HepG2 (cell line): ENCODE measurements around the gene EIF3A. TPM values are rescaled to one million over a fixed set of nuclear protein-coding genes. Genes with fewer than 3 reads are reported as not detected.
A peak's percentile ranks its signal among the peaks of the same experiment; 100 is the strongest.

Experiments used
- ATAC-seq: fragments of 200-7000 bp; cut with Tn5 transposase; 3 replicates; pipeline ENCODE4 v1.9.1; 2020; ENCODE audit warnings: mild to moderate bottlenecking, moderate library complexity
- BruUV-seq: library from RNA; stranded (reverse); fragments of 400-500 nt; replicated peaks from 2 replicates; lab custom pipeline; 2021; lab: Mats Ljungman, UMichigan
- CTCF ChIA-PET: fragments of 300-600 bp; formaldehyde crosslinking; extraction: SDS; loops from one replicate; lab custom pipeline; 2021; ENCODE audit warnings: low total read pairs, inconsistent platforms, low intra/inter-chr PET ratio; lab: Yijun Ruan, JAX
- POLR2A ChIA-PET: fragments of 350-600 bp; sonication (Branson Sonifier 250); formaldehyde crosslinking; loops from one replicate; lab custom pipeline; 2020; ENCODE audit warnings: antibody characterized with exemption, inconsistent platforms; lab: Yijun Ruan, JAX
- DNase-seq: peaks from one replicate; pipeline ENCODE4 v3.0.0-alpha.2; 2015; ENCODE audit warnings: low spot score
- FAIRE-seq: peaks from 3 replicates; lab custom pipeline; 2011; peaks lifted over from hg19 to GRCh38; lab: Jason Lieb, UNC
- H2AFZ ChIP-seq: one replicate; pipeline ENCODE4 v1.6.1; 2011; ENCODE audit warnings: low read length, inconsistent platforms
- H3K27ac ChIP-seq: fragments of 300-600 bp; 3 replicates; pipeline ENCODE4 v1.8.0; 2011; ENCODE audit warnings: mixed run types, mild to moderate bottlenecking, mixed read lengths, low read length, inconsistent platforms; ENCODE audit not compliant: insufficient read depth; ENCODE audit errors: extremely low read length
- H3K27me3 ChIP-seq, 2 experiments: fragments of 200-600 bp in 1 of 2; 2 replicates in 1 of 2; 3 replicates in 1 of 2; pipeline versions ENCODE4 v1.6.0 to v1.8.0; 2011; ENCODE audit warnings: low read length in 2 of 2, mild to moderate bottlenecking in 2 of 2, moderate library complexity in 2 of 2, inconsistent platforms in 1 of 2; ENCODE audit not compliant: insufficient read depth in 2 of 2, control insufficient read depth in 1 of 2
- H3K36me3 ChIP-seq, 2 experiments: fragments of 200-600 bp in 1 of 2; replicated peaks in 1 of 2; 2 replicates in 1 of 2; 3 replicates in 1 of 2; pipeline versions ENCODE4 v1.5.1 to v1.8.0; 2011; ENCODE audit warnings: low read length in 2 of 2, inconsistent platforms in 1 of 2; ENCODE audit not compliant: insufficient read depth in 2 of 2, control insufficient read depth in 1 of 2
- H3K4me1 ChIP-seq: 2 replicates; pipeline ENCODE4 v1.5.1; 2012; ENCODE audit warnings: low read length, inconsistent platforms; ENCODE audit not compliant: insufficient read depth
- H3K4me2 ChIP-seq: 2 replicates; pipeline ENCODE4 v1.6.0; 2011; ENCODE audit warnings: low read depth, low read length, inconsistent platforms
- H3K4me3 ChIP-seq, 3 experiments: fragments of 200-600 bp in 1 of 3; sonication (generic), shearing (Covaris generic) in 1 of 3; replicated peaks in 1 of 3; 2 replicates each; pipeline ENCODE4 v1.5.1; 2011 to 2016; ENCODE audit warnings: low read length in 3 of 3, inconsistent platforms in 2 of 3, low read depth in 2 of 3, mild to moderate bottlenecking in 2 of 3, control low read depth in 1 of 3, mixed read lengths in 1 of 3; ENCODE audit not compliant: insufficient read depth in 1 of 3
- H3K79me2 ChIP-seq: one replicate; pipeline ENCODE4 v1.6.1; 2011; ENCODE audit warnings: low read length, inconsistent platforms; ENCODE audit not compliant: insufficient read depth
- H3K9ac ChIP-seq: 2 replicates; pipeline ENCODE4 v1.6.0; 2011; ENCODE audit warnings: mild to moderate bottlenecking, low read depth, low read length, inconsistent platforms; ENCODE audit not compliant: insufficient read depth
- H3K9me3 ChIP-seq: 2 replicates; pipeline ENCODE4 v1.5.1; 2012; ENCODE audit warnings: mild to moderate bottlenecking, low read length
- H4K20me1 ChIP-seq: 2 replicates; pipeline ENCODE4 v1.6.0; 2011; ENCODE audit warnings: inconsistent platforms, mild to moderate bottlenecking, low read length, moderate library complexity; ENCODE audit not compliant: insufficient read depth
- CEBPG ChIP-seq: IDR thresholded peaks from 2 replicates; pipeline ENCODE4 v1.6.1; 2016
- HOXA3 ChIP-seq: sonication (generic); formaldehyde crosslinking; IDR thresholded peaks from 2 replicates; pipeline ENCODE4 v1.5.0; 2020; ENCODE audit warnings: missing genetic modification reagents
- HOXA7 ChIP-seq: sonication (generic); formaldehyde crosslinking; IDR thresholded peaks from 2 replicates; pipeline ENCODE4 v1.8.1; 2022; ENCODE audit warnings: mild to moderate bottlenecking, missing genetic modification reagents, moderate library complexity
- IRF2 ChIP-seq: IDR thresholded peaks from 2 replicates; pipeline ENCODE4 v1.6.1; 2018; ENCODE audit warnings: missing genetic modification reagents, missing compliant biosample characterization
- NPAS2 ChIP-seq: sonication (generic); formaldehyde crosslinking; IDR thresholded peaks from 2 replicates; pipeline ENCODE4 v1.8.0; 2022; ENCODE audit warnings: mild to moderate bottlenecking, missing genetic modification reagents, borderline replicate concordance
- PAWR ChIP-seq: sonication (generic); formaldehyde crosslinking; IDR thresholded peaks from 2 replicates; pipeline ENCODE4 v1.4.0; 2020; ENCODE audit warnings: missing genetic modification reagents, mild to moderate bottlenecking, borderline replicate concordance
- RXRB ChIP-seq: IDR thresholded peaks from 2 replicates; pipeline ENCODE4 v1.6.1; 2016; ENCODE audit warnings: borderline replicate concordance, missing genetic modification reagents, missing compliant biosample characterization
- SAP130 ChIP-seq: IDR thresholded peaks from 2 replicates; pipeline ENCODE4 v1.6.1; 2016; ENCODE audit warnings: low read depth
- TCF7L2 ChIP-seq: IDR thresholded peaks from 2 replicates; pipeline ENCODE4 v1.6.1; 2011; ENCODE audit warnings: mild to moderate bottlenecking, low read depth, low read length, moderate library complexity
- TEAD3 ChIP-seq: optimal IDR thresholded peaks from 2 replicates; pipeline ENCODE3; 2016; ENCODE audit warnings: borderline replicate concordance
- ZC3H13 ChIP-seq: sonication (generic); formaldehyde crosslinking; IDR thresholded peaks from 2 replicates; pipeline ENCODE4 v1.8.1; 2023; ENCODE audit warnings: mild to moderate bottlenecking, missing genetic modification reagents, moderate library complexity
- ZMYM2 ChIP-seq: sonication (generic); formaldehyde crosslinking; IDR thresholded peaks from 2 replicates; pipeline ENCODE4 v1.8.0; 2022; ENCODE audit warnings: mild to moderate bottlenecking, missing genetic modification reagents
- ZNF121 ChIP-seq: sonication (generic); formaldehyde crosslinking; IDR thresholded peaks from 2 replicates; pipeline ENCODE4 v1.5.0; 2020; ENCODE audit warnings: mild to moderate bottlenecking, missing genetic modification reagents
- ZNF282 ChIP-seq: fragments of 450-650 bp; IDR thresholded peaks from 2 replicates; pipeline ENCODE4 v1.6.1; 2018; ENCODE audit not compliant: partially characterized antibody
- ZNF367 ChIP-seq: sonication (generic); formaldehyde crosslinking; IDR thresholded peaks from 2 replicates; pipeline ENCODE4 v1.4.0; 2020; ENCODE audit warnings: missing genetic modification reagents, borderline replicate concordance
- ZNF451 ChIP-seq: sonication (generic); formaldehyde crosslinking; IDR thresholded peaks from 2 replicates; pipeline ENCODE4 v1.5.0; 2020; ENCODE audit warnings: mild to moderate bottlenecking, missing genetic modification reagents
- ZNF558 ChIP-seq: sonication (generic); formaldehyde crosslinking; IDR thresholded peaks from 2 replicates; pipeline ENCODE4 v1.9.0; 2022; ENCODE audit warnings: mild to moderate bottlenecking, missing genetic modification reagents, borderline replicate concordance
- ZNF713 ChIP-seq: sonication (generic); formaldehyde crosslinking; IDR thresholded peaks from 2 replicates; pipeline ENCODE4 v1.4.0; 2020; ENCODE audit warnings: mild to moderate bottlenecking, missing genetic modification reagents
- WGBS: methylation state at CpG from one replicate; pipeline ENCODE4 v1.1.6; 2017; ENCODE audit warnings: low lambda C conversion rate; 5-methylcytosine and 5-hydroxymethylcytosine counted together
- in situ Hi-C: cut with HindIII; loops from 2 replicates; pipeline ENCODE4 v1.10.0; 2017; ENCODE audit warnings: low pct_unique_long_range_greater_than_20kb; ENCODE audit not compliant: extremely low pct_ligation_motif_present
- intact Hi-C: fragments of 100-400 bp; cut with micrococcal nuclease; formaldehyde crosslinking; loops from one replicate; pipeline ENCODE4 v1.10.0; 2022; ENCODE audit not compliant: unreplicated experiment
- polyA plus RNA-seq, 8 experiments: library from polyadenylated mRNA; depleted of rRNA in 3 of 8; stranded (reverse) in 7 of 8; unstranded in 1 of 8; fragments of >200 nt; fragmentation: Illumina TruSeq in 4 of 8; extraction: Trizol in 4 of 8; gene quantifications; 2 replicates each; pipeline versions ENCODE4 v1.2.1 to v1.2.3, GENCODE V29; 2011 to 2016; ENCODE audit warnings: low read depth in 4 of 8, missing spikeins in 1 of 8, mixed read lengths in 1 of 8; ENCODE audit not compliant: insufficient read depth in 1 of 8
- total RNA-seq, 5 experiments: library from RNA; depleted of rRNA; stranded (reverse); fragments of >200 nt; fragmentation: Illumina TruSeq; extraction: Trizol; gene quantifications; 2 replicates each; pipeline ENCODE4 v1.2.3, GENCODE V29; 2016; ENCODE audit warnings: low read depth in 1 of 5
- TF ChIP-seq, protein P1 (sequence below): sonication (generic); formaldehyde crosslinking; IDR thresholded peaks from 2 replicates; pipeline ENCODE4 v1.4.0; 2020; ENCODE audit warnings: missing genetic modification reagents, mild to moderate bottlenecking, borderline replicate concordance
- TF ChIP-seq, protein P2 (sequence below), 2 experiments: sonication (generic) in 1 of 2; formaldehyde crosslinking in 1 of 2; IDR thresholded peaks; 2 replicates each; pipeline versions ENCODE4 v1.4.0 to v1.6.1; 2016 to 2020; ENCODE audit warnings: borderline replicate concordance in 1 of 2, low read depth in 1 of 2, mild to moderate bottlenecking in 1 of 2, missing genetic modification reagents in 1 of 2

The EIF3A gene
- total and polyA plus RNA-seq, 2 of the 13 experiments (the other 11 are each of a cell fraction or from before 2014, with no cell fraction given): 25.6 to 117 TPM

DNA sequence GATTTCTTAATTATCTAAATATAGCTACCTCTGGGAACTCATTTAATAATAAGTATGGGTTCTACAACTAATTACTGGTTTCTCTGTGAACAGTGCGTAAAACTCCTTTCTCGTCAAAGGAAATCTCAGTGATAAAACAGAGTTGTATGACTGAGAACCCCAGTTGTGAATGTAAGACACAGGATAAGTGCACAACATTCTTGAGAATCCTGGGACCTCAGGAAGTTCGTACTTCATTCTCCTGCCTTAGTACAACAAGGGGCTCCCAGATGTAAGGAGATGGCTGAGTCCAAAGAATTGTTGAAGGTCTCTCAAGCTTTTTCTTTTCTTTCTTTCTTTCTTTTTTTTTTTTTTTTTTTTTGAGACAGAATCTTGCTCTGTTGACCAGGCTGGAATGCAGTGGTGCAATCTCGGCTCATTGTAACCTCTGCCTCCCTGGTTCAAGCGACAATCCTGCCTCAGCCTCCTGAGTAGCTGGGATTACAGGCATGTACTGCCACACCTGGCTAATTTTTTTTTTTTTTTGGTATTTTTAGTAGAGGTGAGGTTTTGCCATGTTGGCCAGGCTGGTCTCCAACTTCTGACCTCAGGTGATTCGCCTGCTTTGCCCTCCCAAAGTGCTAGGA is 35.8 kb upstream of the EIF3A start:
- Histone ChIP-seq H4K20me1 (no peaks in the 10 kb centered on the region), H3K4me2 (no peak overlapping the region), H3K27me3 (no peaks in the 10 kb centered on the region), H3K79me2 (no peaks in the 10 kb centered on the region), H3K4me1 (peaks cover 84% of the 10 kb centered on the region), H3K9ac (peak overlapping the region; percentile 39; the same call in 1 of the 2 replicates), H3K9me3 (no peaks in the 10 kb centered on the region), H3K36me3 (peaks cover 2 to 5% of the 10 kb centered on the region in 2 experiments; a peak in 2 of 5 replicates), H3K4me3 (no peak overlapping the region), H2AFZ (no peak overlapping the region), H3K27ac (peak overlapping the region; percentile 61)
- in situ Hi-C loops: no loop called here
- ChIA-PET CTCF (no interaction called here), POLR2A (interaction anchor here (5.4 kb wide), 1 partner anchor 12 kb away, joined by 106 read pairs; the partner anchor contains the start of gene DENND10)
- DNase-seq: peak; percentile 54
- intact Hi-C loops: no loop called here
- 72% methylated on average over 6 of the region's 6 CpGs for WGBS
- BruUV-seq: no TSS peak
- no peak for ATAC-seq
- no peak for FAIRE-seq
- peak; percentile 84 for TF ChIP-seq TEAD3
- TF ChIP-seq ZNF282: no peak
- TF ChIP-seq, protein P1, sequence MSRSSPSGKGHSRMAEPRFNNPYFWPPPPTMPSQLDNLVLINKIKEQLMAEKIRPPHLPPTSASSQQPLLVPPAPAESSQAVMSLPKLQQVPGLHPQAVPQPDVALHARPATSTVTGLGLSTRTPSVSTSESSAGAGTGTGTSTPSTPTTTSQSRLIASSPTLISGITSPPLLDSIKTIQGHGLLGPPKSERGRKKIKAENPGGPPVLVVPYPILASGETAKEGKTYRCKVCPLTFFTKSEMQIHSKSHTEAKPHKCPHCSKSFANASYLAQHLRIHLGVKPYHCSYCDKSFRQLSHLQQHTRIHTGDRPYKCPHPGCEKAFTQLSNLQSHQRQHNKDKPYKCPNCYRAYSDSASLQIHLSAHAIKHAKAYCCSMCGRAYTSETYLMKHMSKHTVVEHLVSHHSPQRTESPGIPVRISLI: peak; percentile 61; the same call in 1 of the 2 replicates
- no peak for TF ChIP-seq HOXA3
- no peak for TF ChIP-seq ZNF451 (CRISPR knock-in tag)
- TF ChIP-seq ZC3H13 (CRISPR knock-in tag): no peak
- no peak for TF ChIP-seq IRF2 (CRISPR knock-in tag)
- TF ChIP-seq CEBPG (CRISPR knock-in tag): peak; percentile 48; the same call in 1 of the 2 replicates
- no peak for TF ChIP-seq TCF7L2
- TF ChIP-seq ZMYM2 (CRISPR knock-in tag): no peak
- TF ChIP-seq ZNF367 (CRISPR knock-in tag): no peak
- no peak for TF ChIP-seq NPAS2 (CRISPR knock-in tag)
- no peak for TF ChIP-seq ZNF558 (CRISPR knock-in tag)
- 0 out of 2 replicates have a peak, but pooled peaks have one; percentile 16 for TF ChIP-seq ZNF121 (CRISPR knock-in tag)
- no peak for TF ChIP-seq PAWR (CRISPR knock-in tag)
- TF ChIP-seq, protein P2, sequence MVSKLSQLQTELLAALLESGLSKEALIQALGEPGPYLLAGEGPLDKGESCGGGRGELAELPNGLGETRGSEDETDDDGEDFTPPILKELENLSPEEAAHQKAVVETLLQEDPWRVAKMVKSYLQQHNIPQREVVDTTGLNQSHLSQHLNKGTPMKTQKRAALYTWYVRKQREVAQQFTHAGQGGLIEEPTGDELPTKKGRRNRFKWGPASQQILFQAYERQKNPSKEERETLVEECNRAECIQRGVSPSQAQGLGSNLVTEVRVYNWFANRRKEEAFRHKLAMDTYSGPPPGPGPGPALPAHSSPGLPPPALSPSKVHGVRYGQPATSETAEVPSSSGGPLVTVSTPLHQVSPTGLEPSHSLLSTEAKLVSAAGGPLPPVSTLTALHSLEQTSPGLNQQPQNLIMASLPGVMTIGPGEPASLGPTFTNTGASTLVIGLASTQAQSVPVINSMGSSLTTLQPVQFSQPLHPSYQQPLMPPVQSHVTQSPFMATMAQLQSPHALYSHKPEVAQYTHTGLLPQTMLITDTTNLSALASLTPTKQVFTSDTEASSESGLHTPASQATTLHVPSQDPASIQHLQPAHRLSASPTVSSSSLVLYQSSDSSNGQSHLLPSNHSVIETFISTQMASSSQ (IDR thresholded peaks at IDR 0.05; ENCODE audit: low read depth): no peak
- TF ChIP-seq, protein P2 (CRISPR knock-in tag; IDR thresholded peaks at IDR 0.05; ENCODE audit: borderline replicate concordance): no peak
- TF ChIP-seq HOXA7 (CRISPR knock-in tag): no peak
- TF ChIP-seq RXRB (CRISPR knock-in tag): no peak
- peak; percentile 12; the same call in 1 of the 2 replicates for TF ChIP-seq SAP130 (CRISPR knock-in tag)
- TF ChIP-seq ZNF713 (CRISPR knock-in tag): no peak
